SK-N-SH treated with all-trans-retinoic acid at 6 μM for 48 hours (cell line): ENCODE results near the gene STEAP1.

ENCODE experiments used
- CSDC2 ChIP-seq: fragments of 250-450 bp; sonication (Bioruptor Pico); IDR thresholded peaks from 2 replicates; pipeline ENCODE4 v1.5.0; 2020; ENCODE audit warnings: mild to moderate bottlenecking, moderate library complexity
- PATZ1 ChIP-seq: fragments of 250-450 bp; sonication (Bioruptor Pico); IDR thresholded peaks from 2 replicates; pipeline ENCODE4 v1.8.0; 2020; ENCODE audit warnings: mild to moderate bottlenecking, moderate library complexity, borderline replicate concordance
- RARB ChIP-seq: fragments of 250-450 bp; sonication (Bioruptor Pico); IDR thresholded peaks from 2 replicates; pipeline ENCODE4 v1.8.0; 2021; ENCODE audit warnings: mild to moderate bottlenecking, moderate library complexity
- TCF4 ChIP-seq: fragments of 250-450 bp; sonication (Bioruptor Pico); IDR thresholded peaks from 2 replicates; pipeline ENCODE4 v1.8.0; 2021; ENCODE audit warnings: mild to moderate bottlenecking, moderate library complexity, borderline replicate concordance
- ZNF8 ChIP-seq: fragments of 450-650 bp; formaldehyde crosslinking; IDR thresholded peaks from 2 replicates; pipeline ENCODE4 v1.5.0; 2020; ENCODE audit warnings: mild to moderate bottlenecking, moderate library complexity

- TF ChIP-seq PATZ1 (CRISPR knock-in tag) = no peak
- no peak for TF ChIP-seq CSDC2 (CRISPR knock-in tag)
- TF ChIP-seq ZNF8 (CRISPR knock-in tag) = no peak
- TF ChIP-seq RARB = no peak
- TF ChIP-seq TCF4 = no peak
Observed at GRCh38 chr7:90176195-90176594, 21.9 kb downstream of the STEAP1 start.
